LNCAP (cell line): ENCODE data around the gene GPR155.

Experiments
- TF ChIP-seq, protein P1 (sequence below): fragments of 450-650 bp; IDR thresholded peaks from 2 replicates; pipeline ENCODE4 v1.5.1; 2017; ENCODE audit warnings: mild to moderate bottlenecking

GPR155 gene

DNA sequence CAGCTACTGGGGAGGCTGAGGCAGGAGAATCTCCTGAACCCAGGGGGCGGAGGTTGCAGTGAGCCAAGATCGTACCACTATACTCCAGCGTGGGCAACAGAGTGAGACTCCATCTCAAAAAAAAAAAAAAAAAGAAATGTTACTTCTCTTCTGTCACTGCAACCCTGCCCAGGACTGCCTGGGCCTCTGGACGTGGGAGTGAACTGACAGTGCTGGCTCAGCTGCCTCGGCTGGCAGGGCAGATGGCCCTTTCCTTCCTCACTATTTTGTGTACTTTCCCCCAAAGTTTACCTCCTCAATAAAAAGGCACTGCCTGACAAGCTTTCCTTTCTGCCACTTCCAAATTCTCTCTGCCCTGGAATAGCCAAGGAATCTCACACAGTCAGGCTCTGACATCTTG lies 12.5 kb upstream of the GPR155 start:
- TF ChIP-seq, protein P1, sequence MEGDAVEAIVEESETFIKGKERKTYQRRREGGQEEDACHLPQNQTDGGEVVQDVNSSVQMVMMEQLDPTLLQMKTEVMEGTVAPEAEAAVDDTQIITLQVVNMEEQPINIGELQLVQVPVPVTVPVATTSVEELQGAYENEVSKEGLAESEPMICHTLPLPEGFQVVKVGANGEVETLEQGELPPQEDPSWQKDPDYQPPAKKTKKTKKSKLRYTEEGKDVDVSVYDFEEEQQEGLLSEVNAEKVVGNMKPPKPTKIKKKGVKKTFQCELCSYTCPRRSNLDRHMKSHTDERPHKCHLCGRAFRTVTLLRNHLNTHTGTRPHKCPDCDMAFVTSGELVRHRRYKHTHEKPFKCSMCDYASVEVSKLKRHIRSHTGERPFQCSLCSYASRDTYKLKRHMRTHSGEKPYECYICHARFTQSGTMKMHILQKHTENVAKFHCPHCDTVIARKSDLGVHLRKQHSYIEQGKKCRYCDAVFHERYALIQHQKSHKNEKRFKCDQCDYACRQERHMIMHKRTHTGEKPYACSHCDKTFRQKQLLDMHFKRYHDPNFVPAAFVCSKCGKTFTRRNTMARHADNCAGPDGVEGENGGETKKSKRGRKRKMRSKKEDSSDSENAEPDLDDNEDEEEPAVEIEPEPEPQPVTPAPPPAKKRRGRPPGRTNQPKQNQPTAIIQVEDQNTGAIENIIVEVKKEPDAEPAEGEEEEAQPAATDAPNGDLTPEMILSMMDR = no peak

DNA sequence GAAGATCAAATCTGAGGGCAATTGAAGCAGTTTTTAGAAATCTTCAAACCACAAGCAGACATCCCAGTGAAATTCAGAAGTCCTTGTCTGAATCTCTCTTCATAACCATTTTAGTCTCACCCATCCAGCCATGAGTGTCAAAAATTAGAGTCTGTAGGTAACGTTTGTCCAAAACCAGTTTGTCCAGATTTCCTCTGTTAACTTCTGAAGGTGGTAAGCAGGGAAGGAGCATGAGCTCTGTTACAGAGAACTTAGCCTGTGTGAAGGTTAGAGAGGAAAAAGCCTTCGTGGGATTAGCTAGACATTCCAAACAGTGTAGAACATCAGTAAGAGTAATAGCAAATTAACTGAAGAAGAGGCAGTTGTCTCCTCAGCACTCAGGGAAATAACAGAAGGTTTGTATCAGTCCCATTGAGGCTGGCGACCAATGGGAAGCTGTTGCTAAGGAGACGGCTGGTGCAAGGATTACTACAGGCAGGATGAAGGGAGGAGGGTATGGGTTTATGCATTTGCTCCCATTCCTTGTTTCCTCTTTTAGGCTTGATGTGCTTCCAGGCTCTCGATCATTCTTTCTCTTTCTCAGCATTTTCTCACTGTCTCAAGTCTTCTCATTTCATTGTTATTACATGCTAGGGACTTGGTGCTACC lies 8.7 kb upstream of the GPR155 start:
- TF ChIP-seq, protein P1 = no peak

DNA sequence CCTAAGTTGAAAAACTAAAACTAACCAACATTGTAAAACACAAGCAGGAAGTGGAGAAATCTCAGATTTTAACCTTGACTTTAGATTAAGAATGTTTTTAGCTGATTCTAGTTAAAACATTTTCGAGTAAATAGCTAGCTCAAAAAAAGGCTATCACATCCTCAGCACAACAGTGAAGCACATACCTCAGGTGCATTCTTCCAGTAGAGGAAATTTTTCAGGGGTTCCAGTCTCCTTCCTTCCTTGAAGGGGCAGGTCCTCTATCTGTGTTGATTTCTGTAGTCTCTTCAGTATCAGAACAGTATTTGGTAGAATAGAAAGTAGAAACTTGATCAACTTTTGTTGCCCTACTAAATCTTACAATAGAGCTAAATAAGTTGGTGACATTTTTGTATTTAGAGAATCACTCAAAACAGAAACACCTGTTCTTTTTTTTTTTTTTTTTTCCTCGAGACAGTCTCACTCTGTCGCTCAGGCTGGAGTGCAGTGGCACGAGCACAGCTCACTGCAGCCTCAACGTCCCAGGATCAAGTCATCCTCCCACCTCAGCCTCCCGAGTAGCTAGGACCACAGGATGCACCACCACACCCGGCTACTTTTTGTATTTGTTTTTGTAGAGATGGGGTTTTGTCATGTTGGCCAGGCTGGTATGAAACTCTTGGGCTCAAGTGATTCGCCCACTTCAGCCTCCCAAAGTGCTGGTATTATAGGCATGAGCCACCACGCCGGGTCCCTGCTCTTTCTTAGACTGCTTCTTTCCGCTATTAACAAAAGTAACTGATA lies 6.9 kb upstream of the GPR155 start:
- TF ChIP-seq, protein P1 = no peak

DNA sequence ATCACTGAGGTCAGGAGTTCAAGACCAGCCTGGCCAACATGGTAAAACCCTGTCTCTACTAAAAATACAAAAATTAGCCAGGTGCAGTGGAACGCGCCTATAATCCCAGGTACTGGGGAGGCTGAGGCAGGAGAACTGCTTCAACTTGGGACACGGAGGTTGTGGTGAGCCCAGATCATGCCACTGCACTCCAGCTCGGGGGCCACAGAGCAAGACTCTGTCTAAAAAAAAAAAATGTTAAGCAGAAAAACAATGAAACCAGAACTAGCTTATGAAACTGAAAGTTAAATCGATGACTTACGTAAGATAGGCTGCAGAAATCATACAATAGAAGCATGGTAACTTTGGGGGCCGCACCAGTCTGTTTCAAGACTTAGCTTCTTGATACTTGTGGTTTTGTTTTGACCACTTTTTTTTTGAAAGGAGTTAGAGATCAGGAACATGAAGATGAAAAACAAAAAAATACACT lies 6.2 kb upstream of the GPR155 start:
- TF ChIP-seq, protein P1 = no peak

DNA sequence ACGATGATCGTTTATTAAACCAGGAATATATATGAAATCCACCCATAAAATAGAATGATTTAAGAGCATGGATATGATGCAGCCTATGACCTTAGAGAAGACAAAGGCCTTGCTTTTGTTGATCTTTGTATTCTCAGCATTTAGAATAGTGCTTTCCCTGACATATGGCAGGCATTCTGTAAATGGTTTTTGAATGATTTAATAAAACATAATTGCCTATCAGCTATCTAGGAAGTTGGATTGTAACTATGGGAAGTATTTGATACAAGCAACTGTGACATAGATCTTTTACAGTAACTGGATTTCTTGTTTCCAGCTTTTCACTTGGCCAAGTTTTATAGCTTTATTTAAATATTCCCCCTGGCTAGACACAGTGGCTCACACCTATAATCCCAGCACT lies 5.1 kb upstream of the GPR155 start:
- TF ChIP-seq, protein P1 = no peak

DNA sequence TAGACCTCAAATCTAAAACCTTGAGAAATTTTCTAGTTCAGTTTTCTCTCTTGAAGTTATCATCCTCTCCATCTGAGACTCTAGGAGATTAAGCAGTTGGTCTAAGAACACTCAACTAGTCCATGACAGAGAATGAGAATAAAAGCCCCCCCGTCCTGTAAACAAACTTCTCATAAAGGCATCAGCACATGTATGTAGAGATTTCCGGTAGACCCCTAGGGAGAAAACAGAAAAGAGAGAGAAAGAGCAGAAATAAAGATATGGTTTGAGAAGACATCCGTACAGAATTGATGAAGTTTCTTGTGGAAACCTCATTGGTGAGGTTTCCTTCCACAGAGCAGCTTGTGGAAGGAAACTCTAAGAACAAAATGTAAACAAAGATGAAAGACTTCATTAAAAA lies 3.2 kb upstream of the GPR155 start:
- TF ChIP-seq, protein P1 = no peak

DNA sequence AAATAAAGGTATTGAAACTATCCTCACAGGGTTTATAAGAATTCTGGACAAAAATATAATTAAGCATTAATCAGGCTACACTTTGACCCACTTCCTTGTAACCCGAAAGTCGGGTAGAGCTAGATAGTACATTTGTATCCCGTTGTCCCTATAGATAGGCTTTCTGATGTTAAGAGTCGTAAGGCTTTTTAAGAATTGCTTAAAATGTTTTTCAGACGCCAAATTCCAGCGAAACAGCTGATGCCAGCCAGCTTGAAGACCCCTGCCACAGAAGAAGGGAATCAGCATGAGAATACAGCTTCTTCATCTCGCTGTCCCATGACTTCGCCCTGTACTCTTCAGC lies 962 bp upstream of the GPR155 start:
- TF ChIP-seq, protein P1 = no peak
